ENCODE measurements around the gene RASGRP2. TPM values are rescaled to one million over a fixed set of nuclear protein-coding genes. Genes with fewer than 3 reads are reported as not detected.

RASGRP2 gene
- total and polyA plus RNA-seq, 2 of the 8 experiments (the other 6 are each of a cell fraction or from before 2014, with no cell fraction given) = 40.6 to 45.7 TPM

DNA sequence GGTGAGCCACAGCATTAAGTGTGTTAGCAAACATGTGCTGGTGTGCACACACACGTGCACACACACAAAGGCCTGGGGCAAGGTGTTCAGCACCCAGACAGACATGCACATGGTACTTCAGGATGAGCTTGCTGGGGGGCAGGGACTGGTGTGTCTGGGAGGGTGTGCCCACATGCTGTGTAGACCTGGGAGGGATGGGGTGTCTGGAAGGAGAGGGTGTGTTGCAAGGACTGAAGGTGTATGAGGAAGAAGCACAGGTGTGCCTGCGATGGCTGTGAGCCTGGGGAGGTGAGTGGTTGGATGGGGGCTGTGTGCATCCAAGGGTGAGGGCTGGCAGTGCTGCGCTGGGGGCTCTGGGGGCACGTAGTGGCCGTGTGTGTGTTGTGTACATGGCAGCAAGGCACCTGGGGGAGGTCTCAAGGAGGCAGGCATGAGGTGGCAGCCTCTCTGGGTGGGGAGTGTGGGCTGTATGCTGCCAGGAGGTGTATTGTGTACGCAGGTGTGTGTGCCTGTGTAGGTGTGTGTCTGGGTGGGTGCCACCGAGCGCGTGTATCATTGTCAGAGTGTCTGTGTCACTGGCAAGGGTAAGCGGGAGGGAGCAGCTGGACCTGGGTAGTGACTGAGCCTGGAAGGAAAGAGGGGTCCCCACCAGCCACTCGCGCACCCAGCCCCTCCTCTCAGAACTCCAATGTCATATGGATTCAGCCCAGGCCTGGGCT lies 23.1 kb downstream of the RASGRP2 start (continued):
- TF ChIP-seq, protein P1, sequence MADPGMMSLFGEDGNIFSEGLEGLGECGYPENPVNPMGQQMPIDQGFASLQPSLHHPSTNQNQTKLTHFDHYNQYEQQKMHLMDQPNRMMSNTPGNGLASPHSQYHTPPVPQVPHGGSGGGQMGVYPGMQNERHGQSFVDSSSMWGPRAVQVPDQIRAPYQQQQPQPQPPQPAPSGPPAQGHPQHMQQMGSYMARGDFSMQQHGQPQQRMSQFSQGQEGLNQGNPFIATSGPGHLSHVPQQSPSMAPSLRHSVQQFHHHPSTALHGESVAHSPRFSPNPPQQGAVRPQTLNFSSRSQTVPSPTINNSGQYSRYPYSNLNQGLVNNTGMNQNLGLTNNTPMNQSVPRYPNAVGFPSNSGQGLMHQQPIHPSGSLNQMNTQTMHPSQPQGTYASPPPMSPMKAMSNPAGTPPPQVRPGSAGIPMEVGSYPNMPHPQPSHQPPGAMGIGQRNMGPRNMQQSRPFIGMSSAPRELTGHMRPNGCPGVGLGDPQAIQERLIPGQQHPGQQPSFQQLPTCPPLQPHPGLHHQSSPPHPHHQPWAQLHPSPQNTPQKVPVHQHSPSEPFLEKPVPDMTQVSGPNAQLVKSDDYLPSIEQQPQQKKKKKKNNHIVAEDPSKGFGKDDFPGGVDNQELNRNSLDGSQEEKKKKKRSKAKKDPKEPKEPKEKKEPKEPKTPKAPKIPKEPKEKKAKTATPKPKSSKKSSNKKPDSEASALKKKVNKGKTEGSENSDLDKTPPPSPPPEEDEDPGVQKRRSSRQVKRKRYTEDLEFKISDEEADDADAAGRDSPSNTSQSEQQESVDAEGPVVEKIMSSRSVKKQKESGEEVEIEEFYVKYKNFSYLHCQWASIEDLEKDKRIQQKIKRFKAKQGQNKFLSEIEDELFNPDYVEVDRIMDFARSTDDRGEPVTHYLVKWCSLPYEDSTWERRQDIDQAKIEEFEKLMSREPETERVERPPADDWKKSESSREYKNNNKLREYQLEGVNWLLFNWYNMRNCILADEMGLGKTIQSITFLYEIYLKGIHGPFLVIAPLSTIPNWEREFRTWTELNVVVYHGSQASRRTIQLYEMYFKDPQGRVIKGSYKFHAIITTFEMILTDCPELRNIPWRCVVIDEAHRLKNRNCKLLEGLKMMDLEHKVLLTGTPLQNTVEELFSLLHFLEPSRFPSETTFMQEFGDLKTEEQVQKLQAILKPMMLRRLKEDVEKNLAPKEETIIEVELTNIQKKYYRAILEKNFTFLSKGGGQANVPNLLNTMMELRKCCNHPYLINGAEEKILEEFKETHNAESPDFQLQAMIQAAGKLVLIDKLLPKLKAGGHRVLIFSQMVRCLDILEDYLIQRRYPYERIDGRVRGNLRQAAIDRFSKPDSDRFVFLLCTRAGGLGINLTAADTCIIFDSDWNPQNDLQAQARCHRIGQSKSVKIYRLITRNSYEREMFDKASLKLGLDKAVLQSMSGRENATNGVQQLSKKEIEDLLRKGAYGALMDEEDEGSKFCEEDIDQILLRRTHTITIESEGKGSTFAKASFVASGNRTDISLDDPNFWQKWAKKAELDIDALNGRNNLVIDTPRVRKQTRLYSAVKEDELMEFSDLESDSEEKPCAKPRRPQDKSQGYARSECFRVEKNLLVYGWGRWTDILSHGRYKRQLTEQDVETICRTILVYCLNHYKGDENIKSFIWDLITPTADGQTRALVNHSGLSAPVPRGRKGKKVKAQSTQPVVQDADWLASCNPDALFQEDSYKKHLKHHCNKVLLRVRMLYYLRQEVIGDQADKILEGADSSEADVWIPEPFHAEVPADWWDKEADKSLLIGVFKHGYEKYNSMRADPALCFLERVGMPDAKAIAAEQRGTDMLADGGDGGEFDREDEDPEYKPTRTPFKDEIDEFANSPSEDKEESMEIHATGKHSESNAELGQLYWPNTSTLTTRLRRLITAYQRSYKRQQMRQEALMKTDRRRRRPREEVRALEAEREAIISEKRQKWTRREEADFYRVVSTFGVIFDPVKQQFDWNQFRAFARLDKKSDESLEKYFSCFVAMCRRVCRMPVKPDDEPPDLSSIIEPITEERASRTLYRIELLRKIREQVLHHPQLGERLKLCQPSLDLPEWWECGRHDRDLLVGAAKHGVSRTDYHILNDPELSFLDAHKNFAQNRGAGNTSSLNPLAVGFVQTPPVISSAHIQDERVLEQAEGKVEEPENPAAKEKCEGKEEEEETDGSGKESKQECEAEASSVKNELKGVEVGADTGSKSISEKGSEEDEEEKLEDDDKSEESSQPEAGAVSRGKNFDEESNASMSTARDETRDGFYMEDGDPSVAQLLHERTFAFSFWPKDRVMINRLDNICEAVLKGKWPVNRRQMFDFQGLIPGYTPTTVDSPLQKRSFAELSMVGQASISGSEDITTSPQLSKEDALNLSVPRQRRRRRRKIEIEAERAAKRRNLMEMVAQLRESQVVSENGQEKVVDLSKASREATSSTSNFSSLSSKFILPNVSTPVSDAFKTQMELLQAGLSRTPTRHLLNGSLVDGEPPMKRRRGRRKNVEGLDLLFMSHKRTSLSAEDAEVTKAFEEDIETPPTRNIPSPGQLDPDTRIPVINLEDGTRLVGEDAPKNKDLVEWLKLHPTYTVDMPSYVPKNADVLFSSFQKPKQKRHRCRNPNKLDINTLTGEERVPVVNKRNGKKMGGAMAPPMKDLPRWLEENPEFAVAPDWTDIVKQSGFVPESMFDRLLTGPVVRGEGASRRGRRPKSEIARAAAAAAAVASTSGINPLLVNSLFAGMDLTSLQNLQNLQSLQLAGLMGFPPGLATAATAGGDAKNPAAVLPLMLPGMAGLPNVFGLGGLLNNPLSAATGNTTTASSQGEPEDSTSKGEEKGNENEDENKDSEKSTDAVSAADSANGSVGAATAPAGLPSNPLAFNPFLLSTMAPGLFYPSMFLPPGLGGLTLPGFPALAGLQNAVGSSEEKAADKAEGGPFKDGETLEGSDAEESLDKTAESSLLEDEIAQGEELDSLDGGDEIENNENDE (IDR thresholded peaks at IDR 0.05; ENCODE audit: insufficient replicate concordance, low read length) = no peak
- TF ChIP-seq EZH2 (IDR thresholded peaks at IDR 0.05; ENCODE audit: low read depth, low read length, severe bottlenecking) (no peak), CHD1 (IDR thresholded peaks at IDR 0.05; ENCODE audit: low read depth, low read length) (no peak), SP4 (IDR thresholded peaks at IDR 0.05; ENCODE audit: low read length) (no peak), NANOG (IDR thresholded peaks at IDR 0.05; ENCODE audit: insufficient read depth, low read depth, low read length, poor library complexity, severe bottlenecking) (no peak), TBP (IDR thresholded peaks at IDR 0.05; ENCODE audit: low read depth, low read length) (no peak), KDM1A (IDR thresholded peaks at IDR 0.05; ENCODE audit: borderline replicate concordance, low read length) (no peak), SAP30 (IDR thresholded peaks at IDR 0.05; ENCODE audit: insufficient read depth, insufficient replicate concordance, low read length) (no peak), NRF1 (IDR thresholded peaks at IDR 0.05; ENCODE audit: low read depth, low read length) (no peak), FOSL1 (IDR thresholded peaks at IDR 0.05; ENCODE audit: insufficient read depth, low read depth, low read length) (no peak)
